ENCODE results near the gene DGCR8.

Gene DGCR8

GRCh38 chr22:20089226-20089976 lies 9.4 kb downstream of the DGCR8 start:
- peaks cover 3 to 88% (median 85%) of the 10 kb centered on the region in 5 donors for H3K36me3 ChIP-seq (ENCODE audit: control insufficient read depth in 5 of 5, insufficient read depth in 5 of 5, low read length in 5 of 5)
- H3K4me1 ChIP-seq (ENCODE audit: control insufficient read depth in 5 of 5, insufficient read depth in 5 of 5, low read length in 5 of 5): peaks cover 0 to 8% (median 8%) of the 10 kb centered on the region in 5 donors
- H3K27me3 ChIP-seq (ENCODE audit: control insufficient read depth in 5 of 5, insufficient read depth in 4 of 5, low read length in 5 of 5): no peaks in the 10 kb centered on the region
- H3K9me3 ChIP-seq (ENCODE audit: control insufficient read depth in 5 of 5, low read length in 5 of 5): no peaks in the 10 kb centered on the region
- no peak overlapping the region for H3K9ac ChIP-seq (ENCODE audit: low read length in 5 of 5)
- H3K4me3 ChIP-seq (ENCODE audit: low read depth in 1 of 5, low read length in 5 of 5): no peak overlapping the region
- H3K27ac ChIP-seq (ENCODE audit: low read depth, low read length): no peak overlapping the region

GRCh38 chr22:20089977-20090729 lies 10.1 kb downstream of the DGCR8 start:
- Histone ChIP-seq H3K4me3 (ENCODE audit: low read depth in 1 of 5, low read length in 5 of 5) (no peak overlapping the region), H3K27ac (ENCODE audit: low read depth, low read length) (no peak overlapping the region), H3K9ac (ENCODE audit: low read length in 5 of 5) (no peak overlapping the region), H3K4me1 (ENCODE audit: control insufficient read depth in 5 of 5, insufficient read depth in 5 of 5, low read length in 5 of 5) (peaks cover 0 to under 1% (median under 1%) of the 10 kb centered on the region in 5 donors), H3K27me3 (ENCODE audit: control insufficient read depth in 5 of 5, insufficient read depth in 4 of 5, low read length in 5 of 5) (no peaks in the 10 kb centered on the region), H3K36me3 (ENCODE audit: control insufficient read depth in 5 of 5, insufficient read depth in 5 of 5, low read length in 5 of 5) (peaks cover 3 to 95% (median 92%) of the 10 kb centered on the region in 5 donors), H3K9me3 (ENCODE audit: control insufficient read depth in 5 of 5, low read length in 5 of 5) (no peaks in the 10 kb centered on the region)

GRCh38 chr22:20090730-20091240 lies 10.7 kb downstream of the DGCR8 start:
- H3K27me3 ChIP-seq (ENCODE audit: control insufficient read depth in 5 of 5, insufficient read depth in 4 of 5, low read length in 5 of 5): no peaks in the 10 kb centered on the region
- H3K9ac ChIP-seq (ENCODE audit: low read length in 5 of 5): no peak overlapping the region
- H3K9me3 ChIP-seq (ENCODE audit: control insufficient read depth in 5 of 5, low read length in 5 of 5): no peaks in the 10 kb centered on the region
- no peaks in the 10 kb centered on the region for H3K4me1 ChIP-seq (ENCODE audit: control insufficient read depth in 5 of 5, insufficient read depth in 5 of 5, low read length in 5 of 5)
- no peak overlapping the region for H3K27ac ChIP-seq (ENCODE audit: low read depth, low read length)
- H3K4me3 ChIP-seq (ENCODE audit: low read depth in 1 of 5, low read length in 5 of 5): no peak overlapping the region
- H3K36me3 ChIP-seq (ENCODE audit: control insufficient read depth in 5 of 5, insufficient read depth in 5 of 5, low read length in 5 of 5): peaks cover 4 to 99% (median 97%) of the 10 kb centered on the region in 5 donors

- Histone ChIP-seq H3K4me3 (ENCODE audit: low read depth in 1 of 5, low read length in 5 of 5) (no peak overlapping the region), H3K9ac (ENCODE audit: low read length in 5 of 5) (no peak overlapping the region), H3K27me3 (ENCODE audit: control insufficient read depth in 5 of 5, insufficient read depth in 4 of 5, low read length in 5 of 5) (no peaks in the 10 kb centered on the region), H3K9me3 (ENCODE audit: control insufficient read depth in 5 of 5, low read length in 5 of 5) (no peaks in the 10 kb centered on the region), H3K36me3 (ENCODE audit: control insufficient read depth in 5 of 5, insufficient read depth in 5 of 5, low read length in 5 of 5) (peaks cover 14 to 98% (median 96%) of the 10 kb centered on the region in 5 donors), H3K27ac (ENCODE audit: low read depth, low read length) (no peak overlapping the region), H3K4me1 (ENCODE audit: control insufficient read depth in 5 of 5, insufficient read depth in 5 of 5, low read length in 5 of 5) (no peaks in the 10 kb centered on the region)
These were observed 11.8 kb downstream of the DGCR8 start for GRCh38 chr22:20091690-20092476.

GRCh38 chr22:20092477-20092854 lies 12.4 kb downstream of the DGCR8 start:
- peaks cover 20 to 92% (median 91%) of the 10 kb centered on the region in 5 donors for H3K36me3 ChIP-seq (ENCODE audit: control insufficient read depth in 5 of 5, insufficient read depth in 5 of 5, low read length in 5 of 5)
- H3K4me1 ChIP-seq (ENCODE audit: control insufficient read depth in 5 of 5, insufficient read depth in 5 of 5, low read length in 5 of 5): no peaks in the 10 kb centered on the region
- no peaks in the 10 kb centered on the region for H3K9me3 ChIP-seq (ENCODE audit: control insufficient read depth in 5 of 5, low read length in 5 of 5)
- H3K9ac ChIP-seq (ENCODE audit: low read length in 5 of 5): no peak overlapping the region
- H3K4me3 ChIP-seq (ENCODE audit: low read depth in 1 of 5, low read length in 5 of 5): no peak overlapping the region
- no peak overlapping the region for H3K27ac ChIP-seq (ENCODE audit: low read depth, low read length)
- no peaks in the 10 kb centered on the region for H3K27me3 ChIP-seq (ENCODE audit: control insufficient read depth in 5 of 5, insufficient read depth in 4 of 5, low read length in 5 of 5)

- H3K36me3 ChIP-seq (ENCODE audit: control insufficient read depth in 5 of 5, insufficient read depth in 5 of 5, low read length in 5 of 5): peaks cover 26 to 87% (median 86%) of the 10 kb centered on the region in 5 donors
- no peak overlapping the region for H3K27ac ChIP-seq (ENCODE audit: low read depth, low read length)
- no peak overlapping the region for H3K9ac ChIP-seq (ENCODE audit: low read length in 5 of 5)
These were observed 13.6 kb downstream of the DGCR8 start for GRCh38 chr22:20093418-20094196.

GRCh38 chr22:20094197-20094807 lies 14.3 kb downstream of the DGCR8 start:
- no peaks in the 10 kb centered on the region for H3K4me1 ChIP-seq (ENCODE audit: control insufficient read depth in 5 of 5, insufficient read depth in 5 of 5, low read length in 5 of 5)
- no peak overlapping the region for H3K9ac ChIP-seq (ENCODE audit: low read length in 5 of 5)
- peaks cover 28 to 87% (median 86%) of the 10 kb centered on the region in 5 donors for H3K36me3 ChIP-seq (ENCODE audit: control insufficient read depth in 5 of 5, insufficient read depth in 5 of 5, low read length in 5 of 5)
- H3K27ac ChIP-seq (ENCODE audit: low read depth, low read length): no peak overlapping the region
- no peak overlapping the region for H3K4me3 ChIP-seq (ENCODE audit: low read depth in 1 of 5, low read length in 5 of 5)
- H3K27me3 ChIP-seq (ENCODE audit: control insufficient read depth in 5 of 5, insufficient read depth in 4 of 5, low read length in 5 of 5): no peaks in the 10 kb centered on the region
- no peaks in the 10 kb centered on the region for H3K9me3 ChIP-seq (ENCODE audit: control insufficient read depth in 5 of 5, low read length in 5 of 5)

More at GRCh38 chr22:20093418-20094196, 13.6 kb downstream of the DGCR8 start:
- no peaks in the 10 kb centered on the region for H3K27me3 ChIP-seq (ENCODE audit: control insufficient read depth in 5 of 5, insufficient read depth in 4 of 5, low read length in 5 of 5)
- H3K4me1 ChIP-seq (ENCODE audit: control insufficient read depth in 5 of 5, insufficient read depth in 5 of 5, low read length in 5 of 5): no peaks in the 10 kb centered on the region
- H3K4me3 ChIP-seq (ENCODE audit: low read depth in 1 of 5, low read length in 5 of 5): no peak overlapping the region
- no peaks in the 10 kb centered on the region for H3K9me3 ChIP-seq (ENCODE audit: control insufficient read depth in 5 of 5, low read length in 5 of 5)

- H3K4me3 ChIP-seq (ENCODE audit: low read depth in 1 of 5, low read length in 5 of 5): no peak overlapping the region
- H3K27me3 ChIP-seq (ENCODE audit: control insufficient read depth in 5 of 5, insufficient read depth in 4 of 5, low read length in 5 of 5): no peaks in the 10 kb centered on the region
- no peak overlapping the region for H3K27ac ChIP-seq (ENCODE audit: low read depth, low read length)
- no peak overlapping the region for H3K9ac ChIP-seq (ENCODE audit: low read length in 5 of 5)
- H3K9me3 ChIP-seq (ENCODE audit: control insufficient read depth in 5 of 5, low read length in 5 of 5): no peaks in the 10 kb centered on the region
- H3K4me1 ChIP-seq (ENCODE audit: control insufficient read depth in 5 of 5, insufficient read depth in 5 of 5, low read length in 5 of 5): no peaks in the 10 kb centered on the region
- peaks cover 26 to 86% (median 85%) of the 10 kb centered on the region in 5 donors for H3K36me3 ChIP-seq (ENCODE audit: control insufficient read depth in 5 of 5, insufficient read depth in 5 of 5, low read length in 5 of 5)
These were observed 15.5 kb downstream of the DGCR8 start for GRCh38 chr22:20095521-20095920.

Data from subcutaneous abdominal adipose tissue (tissue), 5 donors.